ENCODE measurements around the gene SLC22A3. TPM values are rescaled to one million over a fixed set of nuclear protein-coding genes. Genes with fewer than 3 reads are reported as not detected.

The SLC22A3 gene
- total and polyA plus RNA-seq, 2 of the 13 experiments (the other 11 are each of a cell fraction or from before 2014, with no cell fraction given), result 12.0 to 31.5 TPM

- TF ChIP-seq ZNF781 (CRISPR knock-in tag; IDR thresholded peaks at IDR 0.05; ENCODE audit: borderline replicate concordance, not compliant biosample characterization) (peak; percentile 85), ZBTB7A (CRISPR knock-in tag; IDR thresholded peaks at IDR 0.05) (no peak), ZNF17 (CRISPR knock-in tag; IDR thresholded peaks at IDR 0.05) (no peak), ZFP82 (CRISPR knock-in tag; IDR thresholded peaks at IDR 0.05; ENCODE audit: borderline replicate concordance) (no peak), NFKBIZ (CRISPR knock-in tag; IDR thresholded peaks at IDR 0.05) (no peak), SIX4 (CRISPR knock-in tag; IDR thresholded peaks at IDR 0.05) (0 out of 2 replicates have a peak, but pooled peaks have one; percentile 2), DR1 (CRISPR knock-in tag; IDR thresholded peaks at IDR 0.05) (peak; percentile 67; the same call in 1 of the 2 replicates), ZNF800 (CRISPR knock-in tag; IDR thresholded peaks at IDR 0.05) (peak; percentile 96), HOXA3 (CRISPR knock-in tag; IDR thresholded peaks at IDR 0.05) (peak; percentile 67), SRSF1 (optimal IDR thresholded peaks at IDR 0.05; ENCODE audit: low read depth, low read length) (peak; percentile 27), ZNF644 (CRISPR knock-in tag; IDR thresholded peaks at IDR 0.05; ENCODE audit: low read depth) (peak; percentile 88), THAP9 (CRISPR knock-in tag; IDR thresholded peaks at IDR 0.05; ENCODE audit: borderline replicate concordance) (peak; percentile 42; the same call in 1 of the 2 replicates), ZNF546 (CRISPR knock-in tag; conservative IDR thresholded peaks at IDR 0.05) (no peak; the same call in none of the 2 replicates), NFE2L1 (CRISPR knock-in tag; IDR thresholded peaks at IDR 0.05; ENCODE audit: borderline replicate concordance) (0 out of 2 replicates have a peak, but pooled peaks have one; percentile 21), ZMYM2 (CRISPR knock-in tag; IDR thresholded peaks at IDR 0.05) (peak; percentile 57), KDM6A (CRISPR knock-in tag; IDR thresholded peaks at IDR 0.05; ENCODE audit: low read depth) (peak; percentile 76), ISL2 (CRISPR knock-in tag; IDR thresholded peaks at IDR 0.05) (no peak; the same call in 1 of the 2 replicates), ZNF547 (CRISPR knock-in tag; IDR thresholded peaks at IDR 0.05) (no peak), KDM2A (CRISPR knock-in tag; IDR thresholded peaks at IDR 0.05; ENCODE audit: borderline replicate concordance, low read depth) (peak; percentile 70), EHMT2 (IDR thresholded peaks at IDR 0.05; ENCODE audit: borderline replicate concordance, low read depth, low read length) (0 out of 2 replicates have a peak, but pooled peaks have one; percentile 23), CBFB (CRISPR knock-in tag; IDR thresholded peaks at IDR 0.05) (peak; percentile 78; the same call in 1 of the 2 replicates), SNAPC5 (CRISPR knock-in tag; IDR thresholded peaks at IDR 0.05; ENCODE audit: borderline replicate concordance) (0 out of 2 replicates have a peak, but pooled peaks have one; percentile 29), ZNF331 (CRISPR knock-in tag; IDR thresholded peaks at IDR 0.05) (no peak; the same call in 1 of the 2 replicates), NR2F2 (IDR thresholded peaks at IDR 0.05; ENCODE audit: borderline replicate concordance, low read depth) (peak; percentile 84), ZNF564 (CRISPR knock-in tag; IDR thresholded peaks at IDR 0.05) (no peak), ZNF256 (CRISPR knock-in tag; conservative IDR thresholded peaks at IDR 0.05) (no peak; the same call in 1 of the 2 replicates), MATR3 (CRISPR knock-in tag; IDR thresholded peaks at IDR 0.05) (no peak), CHD4 (IDR thresholded peaks at IDR 0.05; ENCODE audit: borderline replicate concordance, low read length) (no peak), SRY (CRISPR knock-in tag; IDR thresholded peaks at IDR 0.05) (no peak; the same call in 1 of the 2 replicates)
Measured at GRCh38 chr6:160349020-160349441, 853 bp downstream of the SLC22A3 start (continued).

Data from HepG2 (cell line).